ENCODE data around the gene GSX2. TPM values are rescaled to one million over a fixed set of nuclear protein-coding genes. Genes with fewer than 3 reads are reported as not detected.

The GSX2 gene
- total RNA-seq, 1 donor from 2014 or later, result not detected

DNA sequence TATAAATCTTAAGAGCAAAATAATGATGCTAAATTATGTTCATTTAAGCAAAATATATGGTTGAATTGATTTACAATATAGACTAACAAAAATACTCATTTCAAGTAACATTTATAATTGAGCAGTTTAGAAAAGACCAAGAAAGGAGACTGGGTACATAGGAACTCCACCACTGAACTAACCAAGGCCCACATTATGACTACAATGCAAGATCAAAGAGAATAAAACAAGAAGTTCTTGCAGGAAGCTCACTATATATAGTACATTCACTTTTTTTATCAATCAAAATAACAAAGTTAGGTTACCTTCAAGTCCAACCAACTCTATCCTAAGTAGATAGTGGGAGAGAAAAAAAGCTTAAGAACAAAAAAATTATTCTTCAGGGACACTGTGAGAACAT lies 43.6 kb upstream of the GSX2 start:
- Mint-ChIP-seq H3K4me1 (ENCODE audit: unreplicated experiment) (peaks cover 35% of the 10 kb centered on the region), H3K9me3 (ENCODE audit: unreplicated experiment) (no peaks in the 10 kb centered on the region), H3K4me3 (ENCODE audit: unreplicated experiment) (no peak overlapping the region), H3K27ac (ENCODE audit: unreplicated experiment) (no peak overlapping the region), H3K27me3 (ENCODE audit: unreplicated experiment) (peaks cover 1% of the 10 kb centered on the region), H3K36me3 (ENCODE audit: low read depth, unreplicated experiment) (no peaks in the 10 kb centered on the region)
- TF ChIP-seq, protein P1, sequence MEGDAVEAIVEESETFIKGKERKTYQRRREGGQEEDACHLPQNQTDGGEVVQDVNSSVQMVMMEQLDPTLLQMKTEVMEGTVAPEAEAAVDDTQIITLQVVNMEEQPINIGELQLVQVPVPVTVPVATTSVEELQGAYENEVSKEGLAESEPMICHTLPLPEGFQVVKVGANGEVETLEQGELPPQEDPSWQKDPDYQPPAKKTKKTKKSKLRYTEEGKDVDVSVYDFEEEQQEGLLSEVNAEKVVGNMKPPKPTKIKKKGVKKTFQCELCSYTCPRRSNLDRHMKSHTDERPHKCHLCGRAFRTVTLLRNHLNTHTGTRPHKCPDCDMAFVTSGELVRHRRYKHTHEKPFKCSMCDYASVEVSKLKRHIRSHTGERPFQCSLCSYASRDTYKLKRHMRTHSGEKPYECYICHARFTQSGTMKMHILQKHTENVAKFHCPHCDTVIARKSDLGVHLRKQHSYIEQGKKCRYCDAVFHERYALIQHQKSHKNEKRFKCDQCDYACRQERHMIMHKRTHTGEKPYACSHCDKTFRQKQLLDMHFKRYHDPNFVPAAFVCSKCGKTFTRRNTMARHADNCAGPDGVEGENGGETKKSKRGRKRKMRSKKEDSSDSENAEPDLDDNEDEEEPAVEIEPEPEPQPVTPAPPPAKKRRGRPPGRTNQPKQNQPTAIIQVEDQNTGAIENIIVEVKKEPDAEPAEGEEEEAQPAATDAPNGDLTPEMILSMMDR (IDR thresholded peaks at IDR 0.05; ENCODE audit: unreplicated experiment), result no peak
- no peak for DNase-seq (ENCODE audit: low spot score)

DNA sequence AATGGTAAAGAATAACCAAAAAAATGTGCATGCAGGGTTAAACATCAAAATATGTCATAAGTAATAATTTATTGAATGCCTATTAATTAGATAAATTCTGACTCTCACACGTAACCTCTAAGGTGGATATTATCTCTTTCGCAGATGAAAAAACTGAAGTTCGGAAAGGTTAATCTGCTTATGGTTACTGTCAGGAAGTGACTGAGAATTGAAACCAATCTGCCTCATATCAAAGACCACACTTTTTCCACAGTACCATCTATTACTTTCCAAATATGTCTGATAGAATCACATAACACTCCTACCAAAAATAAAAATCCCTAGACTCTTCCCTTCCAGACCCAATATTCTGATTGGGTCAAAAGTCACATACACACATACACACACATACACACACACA lies 41.8 kb upstream of the GSX2 start:
- H3K4me3 Mint-ChIP-seq (ENCODE audit: unreplicated experiment), result peak overlapping the region; percentile 49
- TF ChIP-seq, protein P1 (IDR thresholded peaks at IDR 0.05; ENCODE audit: unreplicated experiment), result no peak
- no peaks in the 10 kb centered on the region for H3K9me3 Mint-ChIP-seq (ENCODE audit: unreplicated experiment)
- peaks cover 3% of the 10 kb centered on the region for H3K36me3 Mint-ChIP-seq (ENCODE audit: low read depth, unreplicated experiment)
- no peak for DNase-seq (ENCODE audit: low spot score)
- peaks cover 45% of the 10 kb centered on the region for H3K4me1 Mint-ChIP-seq (ENCODE audit: unreplicated experiment)
- peaks cover 8% of the 10 kb centered on the region for H3K27me3 Mint-ChIP-seq (ENCODE audit: unreplicated experiment)
- H3K27ac Mint-ChIP-seq (ENCODE audit: unreplicated experiment), result no peak overlapping the region

DNA sequence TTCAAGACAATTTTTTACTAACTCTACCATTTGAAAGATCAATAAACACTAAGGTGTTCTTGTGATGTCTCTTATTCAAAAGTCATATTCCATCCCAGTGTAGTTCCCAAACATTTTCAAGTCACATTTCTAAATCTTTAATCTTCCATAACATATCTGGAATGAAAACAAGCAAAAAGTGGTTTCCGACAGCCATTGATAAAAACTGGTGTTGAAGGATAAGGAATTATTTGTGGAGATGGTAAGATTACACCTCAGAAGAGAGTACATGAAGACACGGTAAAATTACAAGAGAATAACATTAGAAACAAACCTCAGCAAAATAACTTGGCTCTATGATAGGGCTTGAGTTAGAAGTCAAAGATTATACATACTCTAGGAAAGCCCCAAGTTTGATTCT lies 39.8 kb upstream of the GSX2 start:
- TF ChIP-seq, protein P1 (IDR thresholded peaks at IDR 0.05; ENCODE audit: unreplicated experiment), result no peak
- Mint-ChIP-seq H3K27ac (ENCODE audit: unreplicated experiment) (peak overlapping the region; percentile 32), H3K27me3 (ENCODE audit: unreplicated experiment) (peaks cover 19% of the 10 kb centered on the region), H3K9me3 (ENCODE audit: unreplicated experiment) (no peaks in the 10 kb centered on the region), H3K4me1 (ENCODE audit: unreplicated experiment) (peaks cover 48% of the 10 kb centered on the region), H3K4me3 (ENCODE audit: unreplicated experiment) (peak overlapping the region; percentile 2), H3K36me3 (ENCODE audit: low read depth, unreplicated experiment) (peaks cover 10% of the 10 kb centered on the region)
- DNase-seq (ENCODE audit: low spot score), result no peak

DNA sequence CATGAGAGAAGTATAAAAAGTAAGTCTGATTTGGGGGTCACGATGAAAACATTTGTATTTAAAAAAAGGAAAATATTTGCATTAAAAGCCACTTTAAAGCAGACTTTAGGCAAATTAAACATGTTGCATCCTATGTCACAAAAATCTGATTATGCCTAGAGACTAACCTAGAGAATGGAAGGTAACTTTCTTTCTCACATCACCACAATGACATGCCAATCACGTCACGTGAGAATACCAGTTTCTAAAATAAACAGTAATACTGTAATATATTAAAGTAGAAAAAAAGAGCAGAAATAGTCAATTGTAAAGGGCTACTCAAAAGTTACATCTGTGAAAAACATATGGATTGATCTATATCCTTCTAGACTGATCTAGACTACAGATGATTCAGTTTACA lies 38.9 kb upstream of the GSX2 start:
- H3K9me3 Mint-ChIP-seq (ENCODE audit: unreplicated experiment), result no peaks in the 10 kb centered on the region
- no peak overlapping the region for H3K4me3 Mint-ChIP-seq (ENCODE audit: unreplicated experiment)
- peaks cover 12% of the 10 kb centered on the region for H3K36me3 Mint-ChIP-seq (ENCODE audit: low read depth, unreplicated experiment)
- TF ChIP-seq, protein P1 (IDR thresholded peaks at IDR 0.05; ENCODE audit: unreplicated experiment), result no peak
- H3K27me3 Mint-ChIP-seq (ENCODE audit: unreplicated experiment), result peaks cover 24% of the 10 kb centered on the region
- peaks cover 57% of the 10 kb centered on the region for H3K4me1 Mint-ChIP-seq (ENCODE audit: unreplicated experiment)
- DNase-seq (ENCODE audit: low spot score), result no peak
- no peak overlapping the region for H3K27ac Mint-ChIP-seq (ENCODE audit: unreplicated experiment)

DNA sequence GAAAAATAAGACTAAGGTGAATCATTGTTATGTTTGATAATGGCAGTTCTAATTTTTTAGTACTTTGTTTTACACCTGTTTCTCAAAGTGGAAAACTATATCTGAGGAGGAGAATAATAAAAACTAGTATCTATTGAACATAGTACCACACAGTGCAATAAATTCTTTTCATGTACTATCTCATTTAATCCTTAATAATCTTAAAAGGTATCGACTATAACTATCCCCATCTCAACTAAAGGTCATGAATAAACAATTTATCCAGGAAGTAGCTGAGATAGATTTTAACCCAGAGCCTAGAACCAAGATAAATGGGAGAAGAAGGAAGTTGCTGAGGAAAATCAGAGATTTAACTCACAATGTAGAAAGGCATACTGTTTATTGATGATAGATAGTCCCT lies 38.1 kb upstream of the GSX2 start:
- no peak overlapping the region for H3K27ac Mint-ChIP-seq (ENCODE audit: unreplicated experiment)
- H3K4me3 Mint-ChIP-seq (ENCODE audit: unreplicated experiment), result peak overlapping the region; percentile 83
- no peak for DNase-seq (ENCODE audit: low spot score)
- H3K36me3 Mint-ChIP-seq (ENCODE audit: low read depth, unreplicated experiment), result peaks cover 12% of the 10 kb centered on the region
- H3K4me1 Mint-ChIP-seq (ENCODE audit: unreplicated experiment), result peaks cover 59% of the 10 kb centered on the region
- H3K9me3 Mint-ChIP-seq (ENCODE audit: unreplicated experiment), result no peaks in the 10 kb centered on the region
- H3K27me3 Mint-ChIP-seq (ENCODE audit: unreplicated experiment), result peaks cover 24% of the 10 kb centered on the region
- TF ChIP-seq, protein P1 (IDR thresholded peaks at IDR 0.05; ENCODE audit: unreplicated experiment), result no peak
